NCI-H774 (cell line): ENCODE measurements around the gene ESRRG.
"Not testable (repeated sequence)": the region's sequence is repeated elsewhere in the genome, so short reads cannot be mapped to it uniquely, and the experiment has no call there.

ENCODE experiments used
- DNase-seq: peaks from one replicate; lab custom pipeline; 2025; lab: John Stamatoyannopoulos, UW

Gene ESRRG

GRCh38 chr1:216563087-216563486 is 160.1 kb downstream of the ESRRG start:
- no peak for DNase-seq

GRCh38 chr1:216562383-216562782 is 160.8 kb downstream of the ESRRG start:
- DNase-seq = no peak

- no peak for DNase-seq
Measured at GRCh38 chr1:216560527-216560926, 162.7 kb downstream of the ESRRG start.

- no peak for DNase-seq
Measured at GRCh38 chr1:216559359-216559758, 163.9 kb downstream of the ESRRG start.

GRCh38 chr1:216555653-216556052 is 167.6 kb downstream of the ESRRG start:
- no peak for DNase-seq

- no peak for DNase-seq
Measured at GRCh38 chr1:216554934-216555333, 168.3 kb downstream of the ESRRG start.

GRCh38 chr1:216553766-216554165 is 169.5 kb downstream of the ESRRG start:
- no peak for DNase-seq

- no peak for DNase-seq
Measured at GRCh38 chr1:216553040-216553439, 170.2 kb downstream of the ESRRG start.

- no peak for DNase-seq
Measured at GRCh38 chr1:216549796-216550195, 173.4 kb downstream of the ESRRG start.

GRCh38 chr1:216542741-216543140 is 180.5 kb downstream of the ESRRG start:
- no peak for DNase-seq

- DNase-seq = no peak
Measured at GRCh38 chr1:216542263-216542662, 181.0 kb downstream of the ESRRG start.

- DNase-seq = no peak
Measured at GRCh38 chr1:216535751-216536150, 187.5 kb downstream of the ESRRG start.

GRCh38 chr1:216535059-216535458 is 188.2 kb downstream of the ESRRG start:
- DNase-seq = no peak

GRCh38 chr1:216533776-216534175 is 189.5 kb downstream of the ESRRG start:
- DNase-seq = no peak

GRCh38 chr1:216532251-216532798 is 190.9 kb downstream of the ESRRG start:
- peak; percentile 23 for DNase-seq

- DNase-seq = peak; percentile 32
Measured at GRCh38 chr1:216531263-216532239, 191.7 kb downstream of the ESRRG start.

GRCh38 chr1:216529851-216530250 is 193.4 kb downstream of the ESRRG start:
- not testable (repeated sequence) for DNase-seq

GRCh38 chr1:216528816-216529215 is 194.4 kb downstream of the ESRRG start:
- DNase-seq = peak; percentile 54

GRCh38 chr1:216523449-216524190 is 199.6 kb downstream of the ESRRG start:
- no peak for DNase-seq

GRCh38 chr1:216523043-216523442 is 200.2 kb downstream of the ESRRG start:
- no peak for DNase-seq

- no peak for DNase-seq
Measured at GRCh38 chr1:216521477-216521876, 201.8 kb downstream of the ESRRG start.

- DNase-seq = no peak
Measured at GRCh38 chr1:216518844-216519627, 204.2 kb downstream of the ESRRG start.
